GM21515 (cell line): Measurements from ENCODE around the gene COQ3.

Source experiments
- ATAC-seq: cut with Tn5 transposase; IDR thresholded peaks from one replicate; pipeline ENCODE4 v1.9.1; 2021; ENCODE audit not compliant: unreplicated experiment

Gene COQ3

DNA sequence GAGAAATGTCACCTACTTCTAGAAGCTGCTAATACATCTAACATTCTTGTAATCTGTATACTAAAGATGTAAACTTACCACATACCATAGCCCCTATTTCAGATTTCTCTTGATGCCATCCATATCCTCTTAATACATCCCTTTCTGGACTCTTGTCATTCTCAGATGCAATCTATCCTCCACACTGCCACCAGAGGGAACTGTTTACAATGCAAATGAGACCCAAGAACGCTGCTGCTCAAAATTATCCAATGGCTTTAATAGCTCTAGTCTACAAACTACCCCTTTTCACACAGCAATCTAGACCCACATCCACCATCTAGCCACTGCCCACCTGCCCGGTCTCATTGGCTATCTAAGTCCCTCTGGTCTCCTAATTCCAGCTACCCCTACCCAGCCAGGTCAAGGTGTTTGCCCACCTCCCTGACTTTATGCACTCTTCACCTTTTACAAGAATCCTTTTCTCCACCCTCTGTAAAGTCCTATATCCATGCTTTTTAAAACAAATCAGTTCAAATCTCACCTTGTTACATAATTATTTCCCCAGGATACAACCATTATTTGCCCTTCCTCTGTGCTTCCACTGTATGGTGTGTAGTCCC is 59.4 kb downstream of the COQ3 start:
- ATAC-seq: peak; percentile 43

DNA sequence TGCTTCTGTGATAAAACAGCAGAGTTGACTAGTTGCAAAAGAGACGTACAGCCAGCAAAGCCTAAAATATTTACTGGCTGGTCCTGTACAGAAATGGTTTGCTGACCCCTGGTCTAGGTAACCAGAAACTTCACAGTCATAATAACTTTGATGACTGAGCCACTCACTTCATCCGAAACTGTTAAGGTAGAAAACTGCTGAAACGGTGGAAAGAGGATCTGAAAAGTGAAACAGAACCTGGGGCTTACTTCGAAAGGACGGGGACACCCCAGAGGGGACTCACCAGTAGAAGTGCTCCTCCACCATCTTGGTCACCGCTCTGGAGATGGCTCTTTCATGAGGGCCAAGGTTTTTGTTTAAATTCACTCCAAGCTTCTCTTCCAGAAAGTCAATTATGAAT is 60.9 kb downstream of the COQ3 start:
- ATAC-seq: peak; percentile 92

- no peak for ATAC-seq
These were observed 62.5 kb downstream of the COQ3 start for GRCh38 chr6:99331531-99331930.

DNA sequence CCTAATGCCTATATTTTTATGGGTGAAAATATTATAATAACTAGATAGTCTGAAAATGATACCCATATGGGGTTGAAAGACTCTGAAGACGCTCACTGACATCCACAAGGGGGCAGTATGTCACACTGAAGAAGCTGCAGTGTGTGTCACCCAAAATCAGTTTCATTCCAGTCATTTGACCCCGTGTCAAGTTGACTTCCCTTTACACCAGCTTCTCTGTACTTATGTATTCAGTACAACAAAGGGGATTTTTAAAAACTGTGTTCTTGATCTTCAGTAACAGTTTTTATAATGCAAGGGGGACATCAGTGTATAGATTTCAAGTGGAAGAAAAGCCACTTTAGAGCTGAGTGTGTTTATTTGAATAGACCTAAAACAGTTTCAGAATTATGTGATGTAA is 63.8 kb downstream of the COQ3 start:
- peak; percentile 69 for ATAC-seq

GRCh38 chr6:99324996-99325395 is 69.0 kb downstream of the COQ3 start:
- ATAC-seq: no peak
